ENCODE data around the gene ORAI1. TPM values are rescaled to one million over a fixed set of nuclear protein-coding genes. Genes with fewer than 3 reads are reported as not detected.
"Not testable (repeated sequence)": the region's sequence is repeated elsewhere in the genome, so short reads cannot be mapped to it uniquely, and the experiment has no call there.

Gene ORAI1
- total and polyA plus RNA-seq, 9 donors, result 12.2 to 46.8 (median 40.7) TPM

DNA sequence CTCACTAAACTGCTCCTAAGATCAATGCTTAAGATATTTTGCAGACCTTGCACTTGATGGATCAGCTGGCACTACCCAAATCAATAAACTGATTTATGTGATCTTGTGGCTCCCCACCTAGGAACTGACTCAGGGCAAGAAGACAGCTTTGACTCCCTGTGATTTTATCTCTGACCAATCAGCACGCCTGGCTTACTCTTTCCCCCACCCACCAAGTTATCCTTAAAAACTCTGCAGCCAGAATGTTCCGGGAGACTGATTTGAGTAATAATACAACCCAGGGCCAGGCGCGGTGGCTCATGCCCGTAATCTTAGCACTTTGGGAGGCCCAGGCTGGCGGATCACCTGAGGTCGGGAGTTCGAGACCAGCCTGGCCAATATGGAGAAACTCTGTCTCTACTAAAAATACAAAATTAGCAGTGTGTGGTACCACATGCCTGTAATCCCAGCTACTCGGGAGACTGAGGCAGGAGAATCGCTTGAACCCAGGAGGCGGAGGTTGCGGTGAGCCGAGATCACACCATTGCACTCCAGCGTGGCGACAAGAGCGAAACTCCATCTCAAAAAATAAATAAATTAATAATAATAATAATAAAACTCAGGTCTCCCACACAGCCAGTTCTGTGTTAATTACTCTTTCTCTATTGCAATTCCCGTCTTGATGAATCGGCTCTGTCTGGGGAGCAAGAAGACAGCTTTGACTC lies 31.1 kb downstream of the ORAI1 start:
- H3K27ac ChIP-seq (ENCODE audit: low read length), result no peak overlapping the region
- no peaks in the 10 kb centered on the region for H3K36me3 ChIP-seq (ENCODE audit: control insufficient read depth, insufficient read depth, low read length)
- H3K4me3 ChIP-seq (ENCODE audit: low read length), result no peak overlapping the region
- 84% methylated on average over 7 of the region's 18 CpGs for WGBS (ENCODE audit: insufficient coverage)
- H3K4me1 ChIP-seq (ENCODE audit: control insufficient read depth, insufficient read depth, low read length), result peaks cover 9% of the 10 kb centered on the region
- no peaks in the 10 kb centered on the region for H3K27me3 ChIP-seq (ENCODE audit: control insufficient read depth, insufficient read depth, low read length)
- DNase-seq, result no peak
- H3K9me3 ChIP-seq (replicated peaks; ENCODE audit: control insufficient read depth, low read depth, low read length), result no peaks in the 10 kb centered on the region

DNA sequence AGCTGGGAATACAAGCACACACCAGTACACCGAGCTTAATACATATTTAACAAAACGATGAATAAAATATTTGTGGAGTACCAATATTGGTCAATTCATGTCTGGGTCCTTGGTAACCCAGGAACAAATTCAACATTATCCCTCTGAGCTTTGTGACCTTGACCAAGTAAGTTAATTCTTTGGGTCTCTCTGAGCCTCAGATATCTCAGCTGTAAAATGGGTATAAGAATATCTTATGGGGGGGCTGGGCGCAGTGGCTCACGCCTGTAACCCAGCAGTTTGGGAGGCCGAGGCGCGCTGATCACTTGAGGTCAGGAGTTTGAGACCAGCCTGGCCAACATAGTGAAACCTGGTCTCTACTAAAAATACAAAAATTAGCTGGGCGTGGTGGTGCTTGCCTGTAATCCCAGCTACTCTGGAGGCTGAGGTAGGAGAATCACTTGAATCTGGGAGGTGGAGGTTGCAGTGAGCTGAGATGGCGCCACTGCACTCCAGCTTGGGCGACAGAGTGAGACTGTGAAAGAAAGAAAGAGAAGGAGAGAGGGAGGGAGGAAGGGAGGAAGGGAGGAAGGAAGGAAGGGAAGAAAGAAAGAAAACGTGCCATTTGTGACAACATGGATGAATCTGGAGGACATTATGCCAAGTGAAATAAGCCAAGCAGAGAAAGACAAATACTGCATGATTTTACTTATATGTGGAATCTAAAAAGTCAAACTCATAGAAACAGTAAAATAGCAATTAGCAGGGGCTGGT lies 35.2 kb downstream of the ORAI1 start:
- DNase-seq; H3K4me1 ChIP-seq (ENCODE audit: control insufficient read depth, insufficient read depth, low read length); H3K27me3 ChIP-seq (ENCODE audit: control insufficient read depth, insufficient read depth, low read length); H3K36me3 ChIP-seq (ENCODE audit: control insufficient read depth, insufficient read depth, low read length); H3K9me3 ChIP-seq (replicated peaks; ENCODE audit: control insufficient read depth, low read depth, low read length); H3K27ac ChIP-seq (ENCODE audit: low read length); H3K4me3 ChIP-seq (ENCODE audit: low read length): not testable (repeated sequence)
- WGBS (ENCODE audit: insufficient coverage), result 79% methylated on average over 6 of the region's 11 CpGs

DNA sequence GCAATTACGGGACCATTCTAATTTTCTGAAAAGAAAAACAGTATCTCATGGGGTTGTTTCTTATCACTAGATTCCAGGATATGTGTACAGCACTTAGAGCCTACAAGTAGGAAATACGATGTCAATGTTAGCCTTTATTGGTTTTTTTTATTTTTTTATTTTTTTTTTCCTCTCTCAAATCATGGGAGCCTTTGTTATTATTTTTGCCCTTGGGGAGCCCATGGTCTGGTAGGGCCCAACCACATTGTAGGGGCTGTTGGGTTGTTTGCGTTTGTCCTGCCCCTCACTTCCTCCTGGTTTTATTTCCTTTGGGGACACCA lies 37.2 kb downstream of the ORAI1 start:
- no peaks in the 10 kb centered on the region for H3K9me3 ChIP-seq (replicated peaks; ENCODE audit: control insufficient read depth, low read depth, low read length)
- WGBS (ENCODE audit: insufficient coverage), result 60% methylated on average over 1 of the region's 3 CpGs

DNA sequence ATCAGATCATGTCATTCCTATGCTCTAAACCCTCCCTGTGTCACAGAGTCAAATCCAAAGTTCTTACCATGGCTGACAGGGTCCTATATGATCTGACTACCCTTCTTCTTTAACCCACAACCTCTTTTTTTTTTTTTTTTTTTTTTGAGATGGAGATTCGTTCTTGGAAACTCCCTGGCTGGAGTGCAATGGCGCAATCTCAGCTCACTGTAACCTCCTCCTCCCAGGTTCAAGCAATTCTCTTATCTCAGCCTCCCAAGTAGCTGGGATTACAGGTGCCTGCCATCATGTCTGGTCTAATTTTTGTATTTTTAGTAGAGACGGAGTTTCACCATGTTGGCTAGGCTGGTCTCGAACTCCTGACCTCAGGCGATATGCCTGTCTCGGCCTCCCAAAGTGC lies 40.5 kb downstream of the ORAI1 start:
- H3K36me3 ChIP-seq (ENCODE audit: control insufficient read depth, insufficient read depth, low read length); H3K4me3 ChIP-seq (ENCODE audit: low read length); DNase-seq; H3K27ac ChIP-seq (ENCODE audit: low read length); H3K27me3 ChIP-seq (ENCODE audit: control insufficient read depth, insufficient read depth, low read length); H3K4me1 ChIP-seq (ENCODE audit: control insufficient read depth, insufficient read depth, low read length); H3K9me3 ChIP-seq (replicated peaks; ENCODE audit: control insufficient read depth, low read depth, low read length): not testable (repeated sequence)
- WGBS (ENCODE audit: insufficient coverage), result 91% methylated on average over 4 of the region's 6 CpGs

More for the DNA sequence above, 37.2 kb downstream of the ORAI1 start:
- DNase-seq, result no peak
- H3K4me1 ChIP-seq (ENCODE audit: control insufficient read depth, insufficient read depth, low read length), result peaks cover 7% of the 10 kb centered on the region
- no peak overlapping the region for H3K4me3 ChIP-seq (ENCODE audit: low read length)
- H3K36me3 ChIP-seq (ENCODE audit: control insufficient read depth, insufficient read depth, low read length), result no peaks in the 10 kb centered on the region
- H3K27ac ChIP-seq (ENCODE audit: low read length), result no peak overlapping the region
- no peaks in the 10 kb centered on the region for H3K27me3 ChIP-seq (ENCODE audit: control insufficient read depth, insufficient read depth, low read length)

DNA sequence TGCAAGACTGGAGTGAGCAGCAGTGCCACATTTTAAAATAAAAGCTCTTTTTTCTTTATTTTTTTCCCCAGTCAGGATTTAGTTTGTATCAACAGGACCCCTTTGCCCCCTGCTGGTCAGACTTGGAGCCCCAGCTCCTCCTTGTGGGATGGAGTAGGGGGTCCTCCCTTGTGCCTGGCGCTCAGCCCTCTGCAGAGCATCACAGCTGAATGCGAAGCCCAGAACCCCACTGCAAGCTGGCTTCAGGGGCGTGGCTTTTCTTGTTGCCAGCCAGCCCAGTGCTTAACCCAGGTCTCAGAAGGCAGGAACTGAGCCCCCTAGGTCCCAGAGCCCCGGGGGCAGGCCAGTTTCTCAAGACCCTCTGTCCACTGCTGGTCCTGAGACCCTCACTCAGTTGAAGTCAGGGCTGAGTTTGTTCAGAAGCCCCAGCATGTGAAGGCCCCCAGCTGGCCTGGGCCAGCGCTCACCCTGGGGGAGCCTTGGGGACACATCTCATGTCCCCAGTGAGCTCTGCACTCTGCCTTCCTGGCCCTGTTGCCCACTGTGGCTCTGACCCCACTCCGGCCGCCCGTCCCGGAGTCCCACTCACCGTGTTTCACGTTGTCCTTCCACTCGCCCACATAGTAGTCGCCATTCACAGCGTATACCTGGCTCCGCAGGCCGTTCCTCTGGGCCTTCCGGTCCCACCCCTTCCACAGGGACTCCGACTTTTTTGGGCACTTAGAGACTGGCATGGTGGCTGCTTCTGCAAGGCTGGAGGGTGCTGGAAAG lies 42.6 kb downstream of the ORAI1 start:
- no peaks in the 10 kb centered on the region for H3K36me3 ChIP-seq (ENCODE audit: control insufficient read depth, insufficient read depth, low read length)
- no peak overlapping the region for H3K4me3 ChIP-seq (ENCODE audit: low read length)
- DNase-seq, result peak; percentile 66
- no peaks in the 10 kb centered on the region for H3K27me3 ChIP-seq (ENCODE audit: control insufficient read depth, insufficient read depth, low read length)
- no peaks in the 10 kb centered on the region for H3K9me3 ChIP-seq (replicated peaks; ENCODE audit: control insufficient read depth, low read depth, low read length)
- H3K27ac ChIP-seq (ENCODE audit: low read length), result no peak overlapping the region
- WGBS (ENCODE audit: insufficient coverage), result 80% methylated on average over 17 of the region's 18 CpGs
- peaks cover 15% of the 10 kb centered on the region for H3K4me1 ChIP-seq (ENCODE audit: control insufficient read depth, insufficient read depth, low read length)

DNA sequence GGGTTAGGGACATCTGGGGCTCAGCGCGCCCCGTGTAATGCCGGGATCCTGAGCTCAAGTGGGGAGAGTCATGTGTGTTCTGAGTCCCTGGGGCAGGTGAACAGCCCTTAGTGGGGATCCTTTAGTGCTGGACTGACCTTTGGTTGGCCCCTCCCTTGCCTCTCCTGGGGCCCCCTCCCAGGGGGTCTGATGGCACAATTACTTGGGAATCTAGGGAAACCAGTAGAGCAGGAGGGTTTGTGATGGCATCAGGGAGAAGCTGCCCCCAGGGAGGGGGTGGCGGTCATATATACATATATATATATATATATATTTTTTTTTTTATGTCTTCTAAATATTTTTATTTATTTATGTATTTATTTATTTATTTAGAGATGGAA lies 43.2 kb downstream of the ORAI1 start, which contains the start of gene MORN3:
TSS of gene MORN3 (minus strand) at position 134 of the 380 bp plus-strand sequence. CDS start 171 bp downstream, outside the sequence.
- 93% methylated on average over 4 of the region's 5 CpGs for WGBS (ENCODE audit: insufficient coverage)
- Histone ChIP-seq H3K27ac (ENCODE audit: low read length) (no peak within 1 kb of the TSS), H3K4me1 (ENCODE audit: control insufficient read depth, insufficient read depth, low read length) (peaks cover 15% of the 10 kb centered on the region), H3K27me3 (ENCODE audit: control insufficient read depth, insufficient read depth, low read length) (no peaks in the 10 kb centered on the region), H3K36me3 (ENCODE audit: control insufficient read depth, insufficient read depth, low read length) (no peaks in the 10 kb centered on the region), H3K9me3 (replicated peaks; ENCODE audit: control insufficient read depth, low read depth, low read length) (no peaks in the 10 kb centered on the region), H3K4me3 (ENCODE audit: low read length) (no peak within 1 kb of the TSS)
- DNase-seq, result no peak

DNA sequence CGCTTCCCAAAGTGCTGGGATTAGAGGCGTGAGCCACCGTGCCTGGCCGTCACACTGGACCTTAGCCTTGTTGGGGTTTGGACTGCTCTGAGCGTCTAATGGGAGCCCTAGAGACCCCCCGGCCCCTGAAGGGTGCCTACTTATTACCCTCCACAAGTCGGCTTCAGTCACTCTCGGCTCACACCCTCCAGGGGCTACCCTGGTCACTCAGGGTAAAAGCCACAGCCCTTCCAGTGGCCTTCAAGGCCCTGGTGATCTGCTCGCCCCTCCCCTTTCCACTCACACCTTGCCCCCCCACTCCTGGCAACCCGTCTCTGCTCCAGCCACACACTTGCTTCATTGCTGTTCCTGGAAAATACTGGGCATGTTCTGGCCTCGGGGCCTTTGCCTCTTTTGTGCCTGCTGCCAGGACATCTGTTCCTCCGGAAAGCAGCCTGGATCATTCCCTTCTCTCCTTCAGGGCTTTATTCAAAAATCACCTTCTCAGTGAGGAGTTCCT lies 46.7 kb downstream of the ORAI1 start:
- Histone ChIP-seq H3K27me3 (ENCODE audit: control insufficient read depth, insufficient read depth, low read length) (no peaks in the 10 kb centered on the region), H3K27ac (ENCODE audit: low read length) (peak overlapping the region; percentile 74), H3K9me3 (replicated peaks; ENCODE audit: control insufficient read depth, low read depth, low read length) (no peaks in the 10 kb centered on the region), H3K4me1 (ENCODE audit: control insufficient read depth, insufficient read depth, low read length) (peaks cover 15% of the 10 kb centered on the region), H3K4me3 (ENCODE audit: low read length) (no peak overlapping the region), H3K36me3 (ENCODE audit: control insufficient read depth, insufficient read depth, low read length) (no peaks in the 10 kb centered on the region)
- peak; percentile 86 for DNase-seq
- 42% methylated on average over 12 of the region's 12 CpGs for WGBS (ENCODE audit: insufficient coverage)

DNA sequence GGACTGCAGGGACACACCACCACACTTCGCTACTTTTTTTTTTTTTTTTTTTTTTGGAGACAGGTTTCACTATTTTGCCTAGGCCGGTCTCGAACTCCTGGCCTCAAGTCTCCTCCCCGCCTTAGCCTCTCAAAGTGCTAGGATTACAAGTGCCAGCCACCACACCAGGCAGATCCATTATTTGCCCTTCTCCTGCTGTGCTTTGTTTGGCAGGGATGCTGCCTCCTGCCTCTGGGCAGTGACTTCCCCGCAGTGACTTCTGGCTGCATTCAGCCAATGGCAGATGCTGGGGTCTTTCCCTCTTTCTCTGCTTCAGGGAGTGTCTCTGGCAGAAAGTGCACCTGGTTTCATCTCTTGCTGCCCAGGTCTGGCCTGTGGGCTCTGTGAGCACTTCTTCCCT lies 49.9 kb downstream of the ORAI1 start:
- no peaks in the 10 kb centered on the region for H3K27me3 ChIP-seq (ENCODE audit: control insufficient read depth, insufficient read depth, low read length)
- H3K27ac ChIP-seq (ENCODE audit: low read length), result no peak overlapping the region
- H3K36me3 ChIP-seq (ENCODE audit: control insufficient read depth, insufficient read depth, low read length), result no peaks in the 10 kb centered on the region
- 96% methylated on average over 5 of the region's 5 CpGs for WGBS (ENCODE audit: insufficient coverage)
- peaks cover 28% of the 10 kb centered on the region for H3K4me1 ChIP-seq (ENCODE audit: control insufficient read depth, insufficient read depth, low read length)
- no peak for DNase-seq
- no peak overlapping the region for H3K4me3 ChIP-seq (ENCODE audit: low read length)
- no peaks in the 10 kb centered on the region for H3K9me3 ChIP-seq (replicated peaks; ENCODE audit: control insufficient read depth, low read depth, low read length)

DNA sequence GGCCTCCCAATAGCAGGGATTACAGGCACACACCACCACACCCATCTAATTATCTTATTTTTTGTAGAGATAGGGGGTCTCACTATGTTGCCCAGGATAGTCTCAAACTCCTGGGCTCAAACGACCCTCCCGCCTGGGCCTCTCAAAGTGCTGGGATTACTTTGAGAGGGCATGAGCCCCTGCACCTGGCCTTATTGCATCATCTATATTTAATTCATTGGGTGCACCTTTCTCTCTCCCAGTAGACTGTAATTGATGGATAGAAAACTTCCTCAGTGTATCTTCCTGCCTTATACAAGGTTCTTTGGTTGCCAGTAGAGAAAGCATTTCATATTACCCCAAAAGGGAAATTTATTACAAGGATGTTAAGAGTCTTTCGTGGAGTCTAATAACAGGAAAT lies 52.0 kb downstream of the ORAI1 start:
- Histone ChIP-seq H3K36me3 (ENCODE audit: control insufficient read depth, insufficient read depth, low read length) (no peaks in the 10 kb centered on the region), H3K27me3 (ENCODE audit: control insufficient read depth, insufficient read depth, low read length) (no peaks in the 10 kb centered on the region), H3K9me3 (replicated peaks; ENCODE audit: control insufficient read depth, low read depth, low read length) (no peaks in the 10 kb centered on the region), H3K4me3 (ENCODE audit: low read length) (no peak overlapping the region), H3K4me1 (ENCODE audit: control insufficient read depth, insufficient read depth, low read length) (peaks cover 13% of the 10 kb centered on the region), H3K27ac (ENCODE audit: low read length) (no peak overlapping the region)
- no peak for DNase-seq
- no CpG with 5 or more reads among the region's 3 CpGs for WGBS (ENCODE audit: insufficient coverage)

DNA sequence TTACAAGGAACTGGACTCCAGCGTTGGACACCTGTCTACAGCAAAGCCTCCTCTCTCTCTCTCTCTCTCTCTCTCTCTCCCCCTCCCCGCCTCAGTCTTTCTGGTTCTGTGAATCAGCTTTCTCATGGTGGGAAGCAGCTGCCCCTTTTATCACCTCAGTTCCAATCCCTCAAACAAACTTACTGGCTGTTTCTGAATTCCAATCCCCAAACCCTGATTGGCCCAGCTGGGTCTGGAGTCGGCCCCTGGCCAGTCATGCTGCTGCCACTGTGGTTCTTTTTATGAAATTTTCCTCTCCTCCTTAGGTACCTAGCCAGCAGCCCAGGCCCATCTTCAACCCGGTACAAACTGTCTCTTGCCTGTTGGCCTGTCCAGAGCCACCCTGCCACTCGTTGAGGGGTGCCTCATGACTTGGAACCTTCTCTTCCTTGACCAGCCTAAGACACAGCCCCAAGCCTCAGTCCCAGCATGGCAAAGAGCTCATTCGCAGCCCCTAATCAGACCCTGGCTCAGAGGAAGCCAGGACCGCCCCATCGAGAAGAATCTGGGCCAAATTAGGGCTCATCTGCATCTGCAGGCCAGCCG lies 52.5 kb downstream of the ORAI1 start:
- DNase-seq, result peak; percentile 49
- H3K27me3 ChIP-seq (ENCODE audit: control insufficient read depth, insufficient read depth, low read length), result no peaks in the 10 kb centered on the region
- no peaks in the 10 kb centered on the region for H3K9me3 ChIP-seq (replicated peaks; ENCODE audit: control insufficient read depth, low read depth, low read length)
- WGBS (ENCODE audit: insufficient coverage), result 34% methylated on average over 5 of the region's 9 CpGs
- no peak overlapping the region for H3K4me3 ChIP-seq (ENCODE audit: low read length)
- no peaks in the 10 kb centered on the region for H3K36me3 ChIP-seq (ENCODE audit: control insufficient read depth, insufficient read depth, low read length)
- peaks cover 13% of the 10 kb centered on the region for H3K4me1 ChIP-seq (ENCODE audit: control insufficient read depth, insufficient read depth, low read length)
- peak overlapping the region; percentile 35 for H3K27ac ChIP-seq (ENCODE audit: low read length)
